Stimulated activated CD4-positive, alpha-beta T cell treated with anti-CD3 and anti-CD28 coated beads, TNF-alpha, amount 100 ng/mL, for 4 hours (primary cell): ENCODE data around the gene KCND2.
"Not testable (repeated sequence)": the region's sequence is repeated elsewhere in the genome, so short reads cannot be mapped to it uniquely, and the experiment has no call there.

Experiments
- DNase-seq, 3 experiments: peaks; one replicate each; pipeline ENCODE4 v3.0.0-alpha.2; 2020; ENCODE audit warnings: low read depth in 3 of 3

KCND2 gene

GRCh38 chr7:120587243-120587642, 314.3 kb downstream of the KCND2 start:
- DNase-seq = no peak

GRCh38 chr7:120588416-120588815, 315.4 kb downstream of the KCND2 start:
- DNase-seq = no peak

- no peak for DNase-seq
Measured at GRCh38 chr7:120588862-120589261, 315.9 kb downstream of the KCND2 start.

GRCh38 chr7:120600607-120601006, 327.6 kb downstream of the KCND2 start:
- DNase-seq = no peak

- no peak for DNase-seq
Measured at GRCh38 chr7:120603366-120603765, 330.4 kb downstream of the KCND2 start.

GRCh38 chr7:120609136-120609753, 336.3 kb downstream of the KCND2 start:
- no peak for DNase-seq

- DNase-seq = no peak
Measured at GRCh38 chr7:120611975-120612374, 339.0 kb downstream of the KCND2 start.

GRCh38 chr7:120615703-120616102, 342.7 kb downstream of the KCND2 start:
- no peak for DNase-seq

GRCh38 chr7:120617275-120617674, 344.3 kb downstream of the KCND2 start:
- no peak for DNase-seq

GRCh38 chr7:120628251-120628650, 355.3 kb downstream of the KCND2 start:
- no peak for DNase-seq

- DNase-seq = no peak
Measured at GRCh38 chr7:120639884-120640283, 366.9 kb downstream of the KCND2 start.

GRCh38 chr7:120645966-120646365, 373.0 kb downstream of the KCND2 start:
- no peak for DNase-seq

GRCh38 chr7:120654241-120654640, 381.3 kb downstream of the KCND2 start:
- no peak for DNase-seq

GRCh38 chr7:120658516-120658915, 385.5 kb downstream of the KCND2 start:
- DNase-seq = no peak

- DNase-seq = no peak
Measured at GRCh38 chr7:120662291-120662690, 389.3 kb downstream of the KCND2 start.

GRCh38 chr7:120665068-120665467, 392.1 kb downstream of the KCND2 start:
- no peak for DNase-seq

- no peak for DNase-seq
Measured at GRCh38 chr7:120675076-120675475, 402.1 kb downstream of the KCND2 start.

GRCh38 chr7:120677535-120677934, 404.6 kb downstream of the KCND2 start:
- no peak for DNase-seq

GRCh38 chr7:120680985-120681384, 408.0 kb downstream of the KCND2 start:
- no peak for DNase-seq

- DNase-seq = no peak
Measured at GRCh38 chr7:120684463-120684862, 411.5 kb downstream of the KCND2 start.

- DNase-seq = no peak
Measured at GRCh38 chr7:120691915-120692314, 418.9 kb downstream of the KCND2 start.

GRCh38 chr7:120695848-120696247, 422.9 kb downstream of the KCND2 start:
- no peak for DNase-seq

- DNase-seq = no peak
Measured at GRCh38 chr7:120700796-120701195, 427.8 kb downstream of the KCND2 start.

- not testable (repeated sequence) for DNase-seq
Measured at GRCh38 chr7:120702408-120702807, 429.4 kb downstream of the KCND2 start.
